ENCODE measurements around the gene AHDC1. TPM values are rescaled to one million over a fixed set of nuclear protein-coding genes. Genes with fewer than 3 reads are reported as not detected.
"Not testable (repeated sequence)": the region's sequence is repeated elsewhere in the genome, so short reads cannot be mapped to it uniquely, and the experiment has no call there.

The AHDC1 gene, protein sequence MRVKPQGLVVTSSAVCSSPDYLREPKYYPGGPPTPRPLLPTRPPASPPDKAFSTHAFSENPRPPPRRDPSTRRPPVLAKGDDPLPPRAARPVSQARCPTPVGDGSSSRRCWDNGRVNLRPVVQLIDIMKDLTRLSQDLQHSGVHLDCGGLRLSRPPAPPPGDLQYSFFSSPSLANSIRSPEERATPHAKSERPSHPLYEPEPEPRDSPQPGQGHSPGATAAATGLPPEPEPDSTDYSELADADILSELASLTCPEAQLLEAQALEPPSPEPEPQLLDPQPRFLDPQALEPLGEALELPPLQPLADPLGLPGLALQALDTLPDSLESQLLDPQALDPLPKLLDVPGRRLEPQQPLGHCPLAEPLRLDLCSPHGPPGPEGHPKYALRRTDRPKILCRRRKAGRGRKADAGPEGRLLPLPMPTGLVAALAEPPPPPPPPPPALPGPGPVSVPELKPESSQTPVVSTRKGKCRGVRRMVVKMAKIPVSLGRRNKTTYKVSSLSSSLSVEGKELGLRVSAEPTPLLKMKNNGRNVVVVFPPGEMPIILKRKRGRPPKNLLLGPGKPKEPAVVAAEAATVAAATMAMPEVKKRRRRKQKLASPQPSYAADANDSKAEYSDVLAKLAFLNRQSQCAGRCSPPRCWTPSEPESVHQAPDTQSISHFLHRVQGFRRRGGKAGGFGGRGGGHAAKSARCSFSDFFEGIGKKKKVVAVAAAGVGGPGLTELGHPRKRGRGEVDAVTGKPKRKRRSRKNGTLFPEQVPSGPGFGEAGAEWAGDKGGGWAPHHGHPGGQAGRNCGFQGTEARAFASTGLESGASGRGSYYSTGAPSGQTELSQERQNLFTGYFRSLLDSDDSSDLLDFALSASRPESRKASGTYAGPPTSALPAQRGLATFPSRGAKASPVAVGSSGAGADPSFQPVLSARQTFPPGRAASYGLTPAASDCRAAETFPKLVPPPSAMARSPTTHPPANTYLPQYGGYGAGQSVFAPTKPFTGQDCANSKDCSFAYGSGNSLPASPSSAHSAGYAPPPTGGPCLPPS (N-terminal part only)
- polyA plus RNA-seq (2012; ENCODE audit: insufficient read depth, insufficient read length): 14.8 TPM

DNA sequence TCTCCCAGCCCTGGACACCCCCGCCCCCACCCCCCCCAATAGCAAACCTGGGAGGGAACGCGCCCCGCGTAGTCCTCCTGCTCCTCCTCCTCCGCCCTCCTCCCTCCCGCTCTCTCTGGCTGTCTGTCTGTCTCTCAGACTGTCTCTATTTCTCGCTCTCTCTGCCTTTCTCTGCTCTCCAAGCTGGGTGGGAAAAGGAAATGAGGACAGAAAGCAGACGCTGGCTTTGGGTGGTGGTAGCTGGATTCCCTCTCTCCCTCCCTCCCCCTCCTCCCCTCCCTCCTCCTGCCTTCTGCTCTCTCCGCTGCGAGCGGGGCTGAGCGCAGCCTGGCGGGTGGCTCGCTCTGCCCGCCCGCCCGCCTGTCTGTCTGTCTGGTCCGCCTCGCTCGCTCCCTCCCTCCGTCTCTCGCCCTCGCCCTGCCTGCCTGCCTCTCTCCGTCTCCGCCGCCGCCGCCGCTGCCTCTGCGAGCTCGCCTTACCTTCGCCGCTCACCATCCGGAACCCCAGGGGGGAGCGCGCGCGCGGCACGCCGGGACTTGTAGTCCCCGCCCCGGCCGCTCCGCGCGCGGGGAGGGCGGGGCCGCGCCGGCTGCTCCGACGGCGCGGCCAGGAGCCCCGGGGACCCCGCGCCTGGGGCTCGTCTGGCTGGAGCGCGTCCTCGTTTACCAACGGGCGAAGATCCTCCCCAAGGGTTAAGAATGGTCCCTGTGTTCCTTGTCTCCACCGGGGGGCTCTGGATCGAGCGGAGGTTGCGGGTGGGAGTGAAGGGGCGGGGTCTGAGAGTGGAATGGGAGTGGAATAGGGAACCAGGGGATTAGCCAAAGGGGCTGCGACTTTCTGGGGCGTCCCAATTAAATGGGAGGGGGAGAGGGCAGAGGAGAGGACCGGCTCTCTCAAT is at the start of gene AHDC1:
TSS of gene AHDC1 (minus strand) at position 464 of the 898 bp plus-strand sequence. CDS start 52,029 bp downstream, outside the sequence.
- peak; percentile 82 for DNase-seq (ENCODE audit: low read depth, low spot score)
- H3K4me3 ChIP-seq (ENCODE audit: low read length): peak within 1 kb of the TSS; percentile 82

DNA sequence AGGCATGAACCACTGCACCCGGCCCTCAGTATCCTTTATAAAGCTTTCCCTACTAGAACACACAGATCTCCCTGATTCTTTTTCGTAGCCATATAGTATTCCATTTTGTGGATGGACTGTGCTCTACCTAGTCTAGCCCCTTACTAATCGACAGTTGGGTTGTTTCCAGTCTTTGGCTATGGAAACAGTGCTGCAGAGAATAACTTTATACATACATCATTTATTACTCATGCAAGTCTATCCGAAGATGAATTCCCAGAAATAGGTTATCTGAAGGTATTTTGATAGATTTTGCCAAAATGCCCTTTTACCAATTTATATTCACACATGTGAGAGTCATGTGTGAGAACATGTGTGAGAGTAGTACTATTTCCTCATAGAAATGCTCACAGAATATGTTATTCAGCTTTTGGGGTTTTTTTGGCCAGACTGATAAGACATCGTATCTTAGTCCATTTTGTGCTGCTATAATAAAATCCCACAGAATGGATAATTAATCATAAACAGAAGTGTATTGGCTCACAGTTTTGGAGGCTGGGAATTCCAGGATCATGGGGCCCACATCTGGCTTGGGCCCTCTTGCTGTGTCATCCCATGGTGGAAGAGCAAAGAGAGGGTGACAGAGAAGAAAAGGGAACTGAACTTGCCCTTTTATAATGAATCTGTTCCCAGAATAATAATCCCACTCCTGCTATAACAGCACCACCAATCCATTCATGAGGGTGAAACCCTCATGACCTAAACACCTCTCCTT is 48.3 kb upstream of the AHDC1 start:
- no peak for DNase-seq (ENCODE audit: low read depth, low spot score)
- H3K4me3 ChIP-seq (ENCODE audit: low read length): no peak overlapping the region

DNA sequence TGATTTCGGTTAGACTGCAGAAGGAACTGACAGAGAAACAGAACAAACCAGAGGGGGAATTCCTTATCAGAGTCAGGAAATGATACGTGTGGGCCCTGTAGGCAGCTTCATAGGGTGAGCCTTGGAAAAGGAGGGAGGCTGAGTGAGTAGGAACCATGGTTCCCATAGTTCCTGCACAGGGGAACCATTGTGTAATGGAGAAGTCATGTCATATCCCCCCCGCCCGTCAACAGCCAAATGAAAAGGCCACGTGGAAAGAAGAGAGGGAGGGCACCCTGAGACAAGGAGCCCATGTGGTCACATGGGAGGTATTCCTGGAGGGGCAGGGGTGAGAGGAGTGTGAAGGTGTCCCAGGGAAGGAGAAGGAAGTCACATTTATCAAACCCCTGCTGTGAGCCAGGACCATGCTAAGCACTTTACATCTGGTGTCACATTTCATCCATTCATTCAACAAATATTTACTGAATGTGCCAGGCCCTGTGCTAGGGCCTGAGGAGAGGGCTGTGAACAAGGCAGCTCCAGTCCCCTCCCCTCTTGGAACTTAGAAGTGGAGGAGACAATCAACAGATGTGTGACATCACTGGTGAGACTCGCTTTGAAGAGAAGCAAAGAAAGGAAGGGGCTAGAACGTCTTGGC is 46.7 kb upstream of the AHDC1 start:
- H3K4me3 ChIP-seq (ENCODE audit: low read length): no peak overlapping the region
- DNase-seq (ENCODE audit: low read depth, low spot score): no peak

DNA sequence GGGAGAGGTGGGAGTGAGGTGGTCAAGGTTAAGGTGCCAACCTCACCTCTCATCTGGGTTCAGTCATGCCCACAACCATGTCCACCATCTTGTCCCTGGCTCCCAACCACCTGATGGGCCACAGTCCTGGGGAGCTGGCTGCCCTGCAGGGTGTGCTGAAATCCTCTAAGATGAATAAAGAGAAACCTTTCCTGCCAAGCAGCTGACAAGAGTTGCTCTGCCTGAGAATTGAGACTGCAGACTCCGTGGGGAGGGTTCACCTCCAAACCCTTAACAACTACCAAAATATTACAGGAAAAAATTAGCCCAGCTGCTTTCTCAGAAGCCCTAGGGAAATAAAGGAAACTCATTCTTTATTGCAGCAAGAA is 46.2 kb upstream of the AHDC1 start:
- no peak for DNase-seq (ENCODE audit: low read depth, low spot score)
- H3K4me3 ChIP-seq (ENCODE audit: low read length): no peak overlapping the region

DNA sequence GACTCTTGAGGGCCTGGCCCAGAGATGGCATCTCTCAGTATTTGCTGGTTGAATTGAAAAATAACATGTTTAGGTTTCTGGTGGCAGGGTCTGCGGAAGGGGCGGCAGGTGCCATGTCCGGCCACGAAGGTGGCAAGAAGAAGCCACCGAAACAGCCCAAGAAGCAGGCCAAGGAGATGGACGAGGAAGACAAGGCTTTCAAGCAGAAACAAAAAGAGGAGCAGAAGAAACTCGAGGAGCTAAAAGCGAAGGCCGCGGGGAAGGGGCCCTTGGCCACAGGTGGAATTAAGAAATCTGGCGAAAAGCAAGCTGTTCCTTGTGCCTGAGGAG is 45.3 kb upstream of the AHDC1 start:
- no peak for DNase-seq (ENCODE audit: low read depth, low spot score)
- no peak overlapping the region for H3K4me3 ChIP-seq (ENCODE audit: low read length)

DNA sequence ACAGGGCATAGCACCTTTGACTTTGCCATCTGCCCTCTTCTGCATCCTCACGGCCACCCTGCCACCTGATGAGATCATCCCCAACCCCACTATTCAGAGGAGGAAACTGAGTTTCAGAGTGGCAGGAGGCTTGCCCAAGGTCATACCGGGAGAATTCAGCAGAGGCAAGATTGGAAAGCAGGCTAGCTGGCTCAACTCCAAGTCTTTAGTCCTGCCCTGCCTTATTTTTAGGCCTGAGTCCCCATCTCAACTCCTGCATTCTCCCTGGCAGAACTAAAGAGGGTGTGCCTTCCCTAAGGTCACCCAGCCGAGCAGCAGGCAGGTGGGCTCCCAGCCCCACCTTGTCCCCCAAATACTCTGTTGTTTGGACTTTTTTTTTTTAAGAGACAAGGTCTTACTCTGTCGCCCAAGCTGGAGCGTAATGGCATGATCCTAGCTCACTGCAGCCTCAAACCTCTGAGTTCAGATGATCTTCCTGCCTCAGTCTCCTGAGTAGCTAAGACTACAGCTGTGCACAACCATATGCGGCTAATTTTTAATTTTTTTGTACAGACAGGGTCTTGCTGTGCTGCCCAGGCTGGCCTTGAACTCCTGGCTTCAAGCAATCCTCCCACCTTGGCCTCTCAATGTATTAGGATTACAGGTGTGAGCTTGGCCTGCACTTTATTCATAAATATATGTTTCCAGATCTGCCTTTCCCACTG is 44.8 kb upstream of the AHDC1 start:
- no peak for DNase-seq (ENCODE audit: low read depth, low spot score)
- H3K4me3 ChIP-seq (ENCODE audit: low read length): no peak overlapping the region

DNA sequence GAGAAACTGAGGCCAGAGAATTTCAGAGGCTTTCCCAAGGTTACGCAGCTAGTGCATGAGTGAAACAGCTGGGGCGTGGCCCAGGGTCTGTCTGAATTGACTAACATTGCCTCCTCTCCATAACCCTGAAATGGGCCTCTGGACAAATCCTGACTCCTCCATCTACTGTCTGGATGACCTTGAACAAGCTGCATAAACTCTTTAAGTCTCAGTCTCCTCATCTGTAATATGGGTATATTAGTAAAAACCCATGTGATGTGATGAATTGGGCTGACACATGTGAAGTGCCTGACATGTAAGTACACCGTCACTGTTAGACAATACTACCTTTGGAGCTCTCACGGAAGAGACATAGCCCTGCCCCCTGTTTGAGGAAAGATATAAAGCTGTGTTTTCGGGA is 43.4 kb upstream of the AHDC1 start:
- H3K4me3 ChIP-seq (ENCODE audit: low read length): no peak overlapping the region
- no peak for DNase-seq (ENCODE audit: low read depth, low spot score)

DNA sequence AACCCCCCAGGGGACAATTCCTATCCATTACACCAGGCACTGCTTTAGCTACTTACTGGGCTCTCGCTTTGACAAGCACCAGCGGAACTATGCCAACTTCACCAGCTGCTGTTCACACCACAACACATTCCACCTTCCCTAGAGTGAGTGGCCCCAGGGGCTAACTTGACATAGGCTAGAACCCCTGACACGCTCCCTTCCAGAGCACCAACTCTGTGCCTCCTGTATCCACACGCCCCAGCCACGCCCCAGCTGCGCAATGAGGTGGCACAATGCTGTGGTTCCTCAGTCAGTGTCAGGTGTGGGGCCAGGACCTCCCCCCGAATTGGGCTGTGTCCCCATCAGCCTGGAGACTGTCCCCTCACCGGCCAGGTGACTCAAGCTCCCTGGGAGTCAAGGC is 42.7 kb upstream of the AHDC1 start:
- no peak for DNase-seq (ENCODE audit: low read depth, low spot score)
- H3K4me3 ChIP-seq (ENCODE audit: low read length): no peak overlapping the region

DNA sequence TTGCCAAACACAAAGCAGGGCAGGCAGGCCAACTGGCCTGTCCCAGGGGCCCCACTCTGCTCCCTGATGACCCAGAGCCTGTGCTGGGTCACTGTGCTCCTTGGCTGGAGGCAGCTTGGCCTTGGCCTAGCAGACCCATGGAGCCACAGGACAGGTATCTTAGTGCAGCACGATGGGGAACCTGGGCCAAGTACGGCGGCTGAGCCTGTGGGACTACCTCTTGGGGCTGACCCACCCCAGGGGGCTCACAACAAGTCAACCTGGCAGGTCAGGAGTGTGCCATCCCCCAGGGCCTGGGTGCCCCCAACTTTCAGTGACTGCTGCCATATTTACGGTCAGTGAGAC is 41.1 kb upstream of the AHDC1 start:
- H3K4me3 ChIP-seq (ENCODE audit: low read length): no peak overlapping the region
- DNase-seq (ENCODE audit: low read depth, low spot score): no peak

DNA sequence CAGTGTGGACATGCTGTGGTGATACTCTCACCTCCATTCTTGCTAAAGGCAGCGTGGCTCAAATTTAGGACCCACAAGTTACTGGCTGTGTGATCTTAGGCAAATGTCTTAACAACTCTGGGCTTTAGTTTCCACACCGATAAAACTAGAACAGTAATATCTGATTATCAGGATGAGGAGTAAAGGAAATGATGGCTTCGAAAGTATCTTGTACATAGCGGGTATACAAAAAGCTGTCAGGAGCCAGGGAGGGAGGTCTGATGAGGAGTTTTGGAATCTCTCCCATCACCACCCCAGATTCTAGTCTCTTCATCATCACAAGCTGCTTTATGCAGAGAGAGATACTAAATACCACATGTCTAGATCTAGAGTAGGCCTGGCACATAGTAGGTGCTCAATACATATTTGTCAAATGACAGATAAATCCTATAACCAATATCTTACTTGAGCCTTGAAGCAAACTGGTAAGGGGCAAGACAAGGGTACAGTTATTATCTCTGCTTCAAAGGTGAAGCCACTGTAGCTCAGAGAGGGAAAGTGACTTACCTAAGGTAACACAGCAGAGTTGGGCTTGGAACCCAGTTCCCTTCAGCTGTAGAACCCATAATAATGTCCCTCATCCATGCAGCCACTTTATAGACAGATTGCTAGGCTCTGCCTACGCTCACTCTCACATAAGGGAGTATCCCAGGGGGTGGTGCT is 40.6 kb upstream of the AHDC1 start:
- DNase-seq (ENCODE audit: low read depth, low spot score): no peak

DNA sequence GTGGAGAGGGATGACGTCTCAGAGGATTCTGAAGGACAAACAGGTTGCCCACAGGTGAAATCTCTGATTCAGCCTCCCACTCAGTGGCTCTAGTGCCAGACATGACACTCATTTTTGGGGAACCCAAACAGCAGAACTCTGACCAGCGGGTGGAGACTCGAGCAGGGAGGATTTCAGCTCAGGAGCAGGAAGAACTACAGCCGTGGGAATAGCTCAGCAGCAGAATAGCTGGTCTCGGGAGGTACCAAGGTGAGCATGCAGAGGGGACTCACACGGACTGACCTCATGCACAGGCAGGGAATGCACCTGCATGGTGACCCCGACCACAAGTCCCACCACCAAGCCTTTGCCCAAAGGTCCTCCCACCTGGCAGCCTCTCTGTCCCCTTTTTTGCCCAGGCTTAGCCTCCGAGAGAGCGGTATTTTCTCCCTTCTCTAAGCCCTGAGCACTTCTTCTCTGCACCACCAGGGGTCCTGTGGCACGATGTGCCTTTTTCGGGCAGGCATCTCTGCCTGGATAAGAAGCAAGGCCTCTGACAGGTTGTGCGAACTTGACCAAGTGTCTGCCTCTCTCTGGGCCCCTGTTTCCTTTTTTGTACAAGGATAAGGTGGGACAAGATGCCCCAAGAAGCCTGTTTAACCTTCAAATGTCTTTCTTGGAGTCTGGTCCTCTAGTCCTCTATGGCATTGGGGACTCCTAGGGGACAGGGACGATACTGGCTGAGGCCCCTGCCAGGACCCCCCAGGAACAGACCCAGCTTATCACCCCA is 39.8 kb upstream of the AHDC1 start:
- peak; percentile 68 for DNase-seq (ENCODE audit: low read depth, low spot score)
- H3K4me3 ChIP-seq (ENCODE audit: low read length): no peak overlapping the region

More for the DNA sequence above, 40.6 kb upstream of the AHDC1 start:
- H3K4me3 ChIP-seq (ENCODE audit: low read length): no peak overlapping the region

DNA sequence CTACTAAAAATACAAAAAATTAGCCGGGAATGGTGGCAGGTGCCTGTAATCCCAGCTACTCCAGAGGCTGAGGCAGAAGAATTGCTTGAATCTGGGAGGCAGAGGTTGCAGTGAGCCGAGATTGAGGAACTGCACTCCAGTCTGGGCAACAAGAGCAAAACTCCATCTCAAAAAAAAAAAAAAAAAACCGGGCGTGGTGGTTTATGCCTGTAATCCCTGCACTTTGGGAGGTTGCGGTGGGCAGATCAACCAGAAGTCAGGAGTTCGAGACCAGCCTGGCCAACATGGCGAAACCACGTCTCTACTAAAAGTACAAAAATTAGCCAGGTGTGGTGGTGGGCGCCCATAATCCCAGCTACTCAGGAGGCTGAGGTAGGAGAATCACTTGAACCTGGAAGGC is 36.6 kb upstream of the AHDC1 start:
- DNase-seq (ENCODE audit: low read depth, low spot score); H3K4me3 ChIP-seq (ENCODE audit: low read length): not testable (repeated sequence)

DNA sequence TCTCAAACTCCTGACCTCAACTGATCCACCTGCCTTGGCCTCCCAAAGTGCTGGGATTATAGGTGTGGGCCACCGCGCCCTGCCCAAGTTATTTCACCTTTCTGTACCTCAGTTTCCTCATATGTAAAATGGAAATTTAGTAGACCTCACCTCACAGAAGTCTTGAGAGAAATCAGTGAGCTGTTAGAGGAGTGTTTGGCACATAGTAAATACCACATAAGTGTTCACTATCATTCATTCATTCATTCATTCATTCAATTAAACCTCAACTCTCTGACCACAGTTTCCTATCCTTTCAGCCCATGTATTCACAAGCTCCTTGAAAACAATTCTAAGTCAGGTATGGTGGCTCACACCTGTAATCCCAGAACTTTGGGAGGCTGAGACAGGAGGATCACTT is 34.9 kb upstream of the AHDC1 start:
- H3K4me3 ChIP-seq (ENCODE audit: low read length): no peak overlapping the region
- DNase-seq (ENCODE audit: low read depth, low spot score): no peak

DNA sequence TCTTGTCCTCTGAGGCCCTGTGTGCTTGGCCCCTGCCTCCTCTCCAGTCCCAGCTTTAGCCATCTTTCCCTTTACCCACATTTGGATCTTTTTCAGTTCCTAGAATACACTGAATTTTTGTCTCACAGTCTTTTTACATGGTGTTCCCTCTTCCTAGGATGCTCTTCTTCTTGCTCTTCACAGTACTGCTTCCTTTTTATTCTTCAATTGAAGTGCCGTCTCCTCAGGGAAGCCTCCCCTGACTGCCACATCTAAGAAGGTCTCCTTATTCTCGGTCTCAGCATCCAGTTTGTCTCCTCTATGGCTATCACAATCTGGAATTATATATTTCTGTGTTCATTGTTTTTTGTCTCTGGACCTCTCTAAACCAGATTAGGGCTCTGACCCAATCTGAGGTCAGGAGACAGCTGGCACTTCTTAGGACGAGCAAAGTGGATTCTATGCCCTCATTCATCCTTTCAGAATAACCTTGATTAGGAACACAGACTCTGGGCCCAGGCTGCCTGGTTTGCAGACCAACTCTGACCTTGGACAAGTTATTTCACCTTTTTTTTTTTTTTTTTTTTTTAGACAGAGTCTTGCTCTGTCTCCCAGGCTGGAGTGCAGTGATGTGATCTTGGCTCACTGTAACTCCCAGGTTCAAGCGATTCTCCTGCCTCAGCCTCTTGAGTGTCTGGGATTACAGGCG is 34.2 kb upstream of the AHDC1 start:
- no peak for DNase-seq (ENCODE audit: low read depth, low spot score)
- no peak overlapping the region for H3K4me3 ChIP-seq (ENCODE audit: low read length)

DNA sequence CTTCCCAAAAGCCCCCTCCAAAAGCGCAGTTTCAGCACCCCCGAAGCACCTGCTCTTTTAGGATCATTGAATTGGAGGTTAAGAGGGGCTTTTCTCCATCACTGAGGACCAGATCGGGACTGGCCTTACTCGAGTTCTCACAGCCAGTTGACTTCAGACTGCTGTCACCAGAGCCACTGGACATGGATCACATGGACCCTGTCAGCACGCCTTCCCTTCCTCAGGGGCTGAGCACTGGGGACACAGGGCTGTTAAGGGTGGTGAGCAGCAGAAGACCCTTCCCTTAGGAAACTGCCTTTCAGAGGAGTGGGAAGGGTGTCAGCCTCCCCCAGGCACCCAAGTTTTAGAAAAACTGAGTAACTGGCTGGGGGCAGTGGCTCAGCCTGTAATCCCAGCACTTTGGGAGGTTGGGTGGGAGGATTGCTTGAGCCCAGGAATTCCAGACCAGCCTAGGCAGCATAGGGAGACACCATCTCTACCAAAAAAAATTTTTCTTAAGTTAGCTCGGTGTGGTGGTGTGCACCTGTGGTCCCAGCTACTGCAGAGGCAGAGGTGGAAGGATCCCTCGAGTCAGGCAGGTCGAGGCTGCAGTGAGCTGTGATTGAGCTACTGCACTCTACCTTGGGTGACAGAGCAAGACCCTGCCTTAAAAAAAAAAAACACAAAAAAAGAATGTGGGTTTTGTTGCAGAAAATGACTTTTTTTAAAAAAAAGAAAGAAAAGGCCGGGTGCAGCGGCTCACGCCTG is 31.6 kb upstream of the AHDC1 start:
- no peak overlapping the region for H3K4me3 ChIP-seq (ENCODE audit: low read length)
- DNase-seq (ENCODE audit: low read depth, low spot score): no peak
